GM12865 (cell line): ENCODE results near the gene TMEM63B.
"Not testable (repeated sequence)": the region's sequence is repeated elsewhere in the genome, so short reads cannot be mapped to it uniquely, and the experiment has no call there.

Source experiments
- DNase-seq: peaks from one replicate; pipeline ENCODE4 v3.0.0; 2010; ENCODE audit warnings: low read depth
- H3K4me3 ChIP-seq: 2 replicates; pipeline ENCODE4 v1.5.1; 2011; ENCODE audit warnings: mild to moderate bottlenecking, low read depth, low read length, control low read depth
- TF ChIP-seq, protein P1 (sequence below): IDR thresholded peaks from 2 replicates; pipeline ENCODE4 v1.5.1; 2011; ENCODE audit warnings: low read length, control low read depth, low read depth, inconsistent platforms; ENCODE audit not compliant: insufficient read depth; ENCODE audit errors: missing control alignments

TMEM63B gene

DNA sequence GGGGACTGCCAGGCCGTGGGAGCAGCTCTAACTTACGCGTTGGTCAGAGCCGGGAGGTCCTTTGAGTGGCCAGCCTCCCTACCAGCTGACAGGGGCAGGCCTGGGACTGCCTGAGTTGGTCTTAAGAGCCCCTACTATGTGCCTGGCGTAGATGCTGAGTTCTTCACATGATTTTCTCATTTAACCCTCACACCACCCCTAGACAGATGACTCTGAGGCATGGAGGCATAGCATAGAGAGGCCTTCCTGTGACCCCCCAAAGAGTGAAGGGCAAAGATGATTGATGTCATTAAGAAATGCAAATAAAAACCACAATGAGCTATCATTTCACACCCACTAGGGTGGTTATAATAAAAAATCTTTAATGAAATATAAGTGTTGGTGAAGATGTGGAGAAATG, 36.9 kb upstream of the TMEM63B start:
- H3K4me3 ChIP-seq = no peak overlapping the region
- DNase-seq = no peak
- TF ChIP-seq, protein P1, sequence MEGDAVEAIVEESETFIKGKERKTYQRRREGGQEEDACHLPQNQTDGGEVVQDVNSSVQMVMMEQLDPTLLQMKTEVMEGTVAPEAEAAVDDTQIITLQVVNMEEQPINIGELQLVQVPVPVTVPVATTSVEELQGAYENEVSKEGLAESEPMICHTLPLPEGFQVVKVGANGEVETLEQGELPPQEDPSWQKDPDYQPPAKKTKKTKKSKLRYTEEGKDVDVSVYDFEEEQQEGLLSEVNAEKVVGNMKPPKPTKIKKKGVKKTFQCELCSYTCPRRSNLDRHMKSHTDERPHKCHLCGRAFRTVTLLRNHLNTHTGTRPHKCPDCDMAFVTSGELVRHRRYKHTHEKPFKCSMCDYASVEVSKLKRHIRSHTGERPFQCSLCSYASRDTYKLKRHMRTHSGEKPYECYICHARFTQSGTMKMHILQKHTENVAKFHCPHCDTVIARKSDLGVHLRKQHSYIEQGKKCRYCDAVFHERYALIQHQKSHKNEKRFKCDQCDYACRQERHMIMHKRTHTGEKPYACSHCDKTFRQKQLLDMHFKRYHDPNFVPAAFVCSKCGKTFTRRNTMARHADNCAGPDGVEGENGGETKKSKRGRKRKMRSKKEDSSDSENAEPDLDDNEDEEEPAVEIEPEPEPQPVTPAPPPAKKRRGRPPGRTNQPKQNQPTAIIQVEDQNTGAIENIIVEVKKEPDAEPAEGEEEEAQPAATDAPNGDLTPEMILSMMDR = no peak

DNA sequence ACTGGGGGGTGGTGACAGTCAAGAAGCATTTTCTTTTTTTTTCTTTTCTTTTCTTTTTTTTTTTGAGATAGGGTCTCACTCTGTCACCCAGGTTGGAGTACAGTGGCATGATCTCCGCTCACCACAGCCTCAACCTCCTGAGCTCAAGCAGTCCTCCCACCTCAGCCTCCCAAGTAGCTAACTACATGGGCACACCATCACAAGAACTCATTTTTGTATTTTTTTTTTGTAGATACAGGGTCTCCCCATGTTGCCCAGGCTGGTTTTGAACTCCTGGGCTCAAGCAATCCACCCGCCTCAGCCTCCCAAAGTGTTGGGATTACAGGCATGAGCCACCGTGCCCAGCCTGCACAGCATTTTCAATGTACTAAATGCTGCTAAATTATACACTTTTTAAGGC, 36.0 kb upstream of the TMEM63B start:
- not testable (repeated sequence) for DNase-seq, H3K4me3 ChIP-seq

DNA sequence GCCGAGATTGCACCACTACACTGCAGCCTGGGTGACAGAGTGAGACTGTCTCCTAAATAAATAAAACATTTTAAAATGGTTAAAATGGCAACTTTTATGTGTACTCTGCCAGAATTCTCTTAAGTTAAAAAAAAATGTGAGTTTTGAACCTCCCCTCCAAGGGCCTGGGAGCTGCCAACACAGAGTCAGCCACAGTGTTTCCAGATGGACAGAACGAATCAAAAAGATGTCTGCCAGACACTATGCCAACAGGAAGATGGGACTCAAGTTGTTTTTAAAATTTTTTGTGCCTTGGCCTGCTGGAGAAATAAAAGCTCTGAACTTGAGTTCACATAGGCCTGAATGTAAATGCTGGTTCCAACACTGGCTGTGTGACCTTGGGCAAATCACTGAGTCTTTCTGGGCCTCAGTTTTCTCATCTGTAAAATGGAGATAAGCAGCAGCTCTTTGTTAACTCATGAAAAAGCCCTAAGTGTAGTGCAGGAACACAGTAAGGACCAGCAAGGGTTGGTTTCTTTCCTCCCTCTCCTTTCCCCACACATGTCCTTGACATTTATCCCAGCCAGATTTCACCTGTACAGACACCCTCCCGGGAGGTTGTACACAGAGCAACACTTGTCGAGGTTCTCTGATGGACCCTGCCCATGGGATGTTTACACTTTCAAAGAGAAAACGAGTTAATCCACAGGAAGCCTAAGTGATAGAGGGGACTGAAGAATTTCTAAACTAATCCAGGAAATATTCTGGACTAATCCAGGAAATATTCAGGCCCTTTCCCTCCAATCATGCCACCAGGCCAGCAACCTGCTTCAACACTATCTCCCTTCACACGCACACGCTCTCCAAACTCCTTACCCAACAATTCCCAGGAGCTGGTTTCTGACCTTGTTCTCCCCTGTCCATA, 35.1 kb upstream of the TMEM63B start:
- DNase-seq = no peak
- TF ChIP-seq, protein P1 = no peak

DNA sequence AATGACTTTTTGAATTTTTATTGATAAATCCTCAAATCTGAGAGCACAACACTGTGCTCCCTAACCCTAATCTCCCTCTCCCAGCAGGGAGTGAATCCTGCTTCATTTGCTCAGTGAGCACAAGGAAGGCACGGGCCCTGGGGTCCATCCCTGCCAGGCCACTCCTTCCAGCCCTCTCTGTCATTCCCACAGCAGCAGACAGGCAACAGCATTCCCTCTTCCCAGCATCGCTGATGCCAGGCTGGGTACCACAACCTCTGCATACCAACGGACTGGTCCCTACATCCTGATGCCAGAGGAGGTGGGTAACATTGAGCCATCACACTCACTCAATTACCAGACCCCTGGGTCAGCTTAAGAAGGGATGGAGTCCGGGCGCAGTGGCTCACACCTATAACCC, 34.3 kb upstream of the TMEM63B start:
- DNase-seq = no peak
- no peak overlapping the region for H3K4me3 ChIP-seq
- TF ChIP-seq, protein P1 = no peak

More for the DNA sequence above, 35.1 kb upstream of the TMEM63B start:
- no peak overlapping the region for H3K4me3 ChIP-seq

DNA sequence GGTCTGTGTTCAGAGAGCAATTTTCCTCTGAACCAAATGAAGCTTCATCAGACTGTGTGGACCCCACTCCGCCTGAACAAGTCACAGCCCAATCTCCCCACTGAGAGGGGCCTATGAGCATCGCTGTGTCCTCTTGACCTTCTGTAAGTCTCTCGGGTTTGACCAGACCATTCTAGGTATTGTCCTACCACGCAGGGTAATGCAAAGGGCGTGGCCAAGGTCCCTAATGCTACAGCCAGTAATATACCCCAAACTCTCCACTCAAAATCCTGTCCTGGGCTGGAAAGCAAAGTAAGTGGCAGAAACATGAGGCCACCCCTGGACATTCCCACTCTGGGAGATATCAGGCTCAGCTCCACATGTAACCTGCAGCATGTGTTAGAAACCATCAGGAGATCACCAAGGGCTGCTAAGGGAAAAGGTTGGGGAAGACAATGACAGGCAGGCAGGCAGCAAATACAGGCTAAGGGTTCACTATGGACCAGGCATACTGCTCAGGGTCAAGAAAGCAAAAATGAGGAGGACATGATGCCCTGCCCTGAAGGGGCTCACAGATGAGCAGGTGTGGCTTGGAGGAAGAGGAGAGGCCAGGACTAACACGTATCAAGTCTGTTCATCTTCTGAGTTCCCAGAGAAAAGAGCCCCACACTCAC, 33.5 kb upstream of the TMEM63B start:
- TF ChIP-seq, protein P1 = no peak
- no peak overlapping the region for H3K4me3 ChIP-seq
- DNase-seq = no peak

DNA sequence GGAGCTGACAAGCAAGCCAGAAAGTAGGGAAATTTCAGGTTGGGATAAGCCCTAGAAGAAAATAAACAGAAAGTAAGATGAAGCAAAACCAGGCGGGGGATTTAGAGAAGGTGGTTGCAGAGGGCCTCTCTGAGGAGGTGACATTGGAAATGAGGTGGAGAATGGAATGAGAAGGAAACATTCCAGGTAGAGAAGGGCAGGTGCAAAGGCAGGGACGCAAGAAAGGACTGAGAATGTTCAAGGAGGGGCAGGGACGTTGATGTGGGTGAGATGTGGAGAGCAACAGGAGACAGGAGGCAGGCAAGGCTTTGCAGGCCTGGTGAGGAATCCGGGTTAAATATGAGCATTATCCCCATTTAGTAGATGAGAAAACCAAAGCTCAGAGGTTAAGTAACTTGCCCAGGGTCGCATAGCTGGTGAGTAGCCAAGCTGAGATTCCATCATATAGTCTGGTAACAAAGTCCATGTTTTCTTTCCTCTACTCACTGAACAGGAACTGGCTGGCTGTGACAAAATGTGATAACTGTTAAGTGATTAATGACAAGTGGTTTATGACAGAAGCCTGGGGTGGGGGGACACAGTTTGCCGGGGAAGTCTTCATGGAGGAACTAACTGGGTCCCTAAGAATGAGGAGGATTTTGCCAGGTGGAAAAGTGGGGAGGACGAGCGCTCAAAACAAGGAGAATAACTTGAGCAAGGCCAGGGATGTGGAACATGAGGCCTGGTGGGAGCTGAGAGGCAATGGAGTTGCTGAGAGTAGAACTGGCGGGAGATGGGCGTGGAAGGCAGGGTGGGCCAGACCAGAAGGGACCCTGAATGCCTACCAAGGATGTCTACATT, 32.7 kb upstream of the TMEM63B start:
- H3K4me3 ChIP-seq = no peak overlapping the region
- TF ChIP-seq, protein P1 = no peak
- no peak for DNase-seq

DNA sequence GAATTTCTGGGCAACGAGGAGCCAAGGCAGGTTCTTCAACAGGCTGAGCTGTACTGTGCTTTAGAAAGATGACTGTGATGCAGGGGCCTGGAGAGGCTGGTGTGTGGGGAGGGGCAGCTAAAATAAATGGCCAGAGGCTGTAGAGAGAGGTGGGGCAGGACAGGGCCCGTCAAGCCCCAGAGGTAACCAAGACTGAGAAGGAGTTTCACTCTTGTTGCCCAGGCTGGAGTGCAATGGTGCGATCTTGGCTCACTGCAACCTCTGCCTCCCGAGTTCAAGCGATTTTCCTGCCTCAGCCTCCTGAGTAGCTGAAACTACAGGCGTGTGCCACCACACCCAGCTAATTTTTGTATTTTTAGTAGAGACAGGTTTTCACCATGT, 32.1 kb upstream of the TMEM63B start:
- DNase-seq, H3K4me3 ChIP-seq: not testable (repeated sequence)
